CD4-positive, CD25-positive, alpha-beta regulatory T cell (primary cell): ENCODE data around the gene SOD2. TPM values are rescaled to one million over a fixed set of nuclear protein-coding genes. Genes with fewer than 3 reads are reported as not detected.
A peak's percentile ranks its signal among the peaks of the same experiment; 100 is the strongest.
"Not testable (repeated sequence)": the region's sequence is repeated elsewhere in the genome, so short reads cannot be mapped to it uniquely, and the experiment has no call there.

Experiments used
- ATAC-seq, 2 donors: fragments of 150-1000 bp; cut with Tn5 transposase; one replicate each; pipeline ENCODE4 v1.10.0; 2021; ENCODE audit warnings: low read depth in 2 of 2, moderate number of reproducible peaks in 2 of 2, moderate library complexity in 1 of 2
- DNase-seq, 3 donors: peaks; one replicate each; pipeline versions ENCODE4 v3.0.0 to v3.0.0-alpha.2; 2012 to 2022; ENCODE audit warnings: mixed read lengths in 1 of 3
- H3K27ac ChIP-seq: one replicate; pipeline ENCODE4 v1.7.0; 2013; ENCODE audit warnings: mild to moderate bottlenecking, low read length; ENCODE audit not compliant: insufficient read depth, poor library complexity, severe bottlenecking
- H3K27me3 ChIP-seq: one replicate; pipeline ENCODE4 v1.7.0; 2013; ENCODE audit warnings: low read length; ENCODE audit not compliant: control insufficient read depth, insufficient read depth
- H3K36me3 ChIP-seq: one replicate; pipeline ENCODE4 v1.7.0; 2013; ENCODE audit warnings: mild to moderate bottlenecking, low read length, moderate library complexity; ENCODE audit not compliant: control insufficient read depth, insufficient read depth
- H3K4me1 ChIP-seq: 2 replicates; pipeline ENCODE4 v1.7.0; 2013; ENCODE audit warnings: mild to moderate bottlenecking, low read length; ENCODE audit not compliant: insufficient read depth, control insufficient read depth, poor library complexity, severe bottlenecking
- H3K4me3 ChIP-seq: one replicate; pipeline ENCODE4 v1.7.0; 2013; ENCODE audit warnings: low read depth, mild to moderate bottlenecking, low read length, moderate library complexity
- H3K9me3 ChIP-seq, 2 experiments: 1 replicate in 1 of 2; 2 replicates in 1 of 2; pipeline ENCODE4 v1.7.0; 2013; ENCODE audit warnings: low read length in 2 of 2, mild to moderate bottlenecking in 1 of 2, moderate library complexity in 1 of 2; ENCODE audit not compliant: control insufficient read depth in 2 of 2
- H3K27ac Mint-ChIP-seq, 3 donors: one replicate each; pipeline ENCODE4 v1.8.0; 2020 to 2022; ENCODE audit warnings: mild to moderate bottlenecking in 3 of 3, mixed read lengths in 3 of 3, moderate library complexity in 2 of 3
- H3K27me3 Mint-ChIP-seq: one replicate; pipeline ENCODE4 v1.8.0; 2022; ENCODE audit warnings: mild to moderate bottlenecking, mixed read lengths
- H3K36me3 Mint-ChIP-seq: one replicate; pipeline ENCODE4 v1.8.0; 2020; ENCODE audit warnings: mixed read lengths
- H3K4me1 Mint-ChIP-seq, 4 donors: one replicate each; pipeline ENCODE4 v1.8.0; 2020 to 2022; ENCODE audit warnings: mixed read lengths in 4 of 4, mild to moderate bottlenecking in 1 of 4
- H3K4me3 Mint-ChIP-seq, 4 donors: one replicate each; pipeline ENCODE4 v1.8.0; 2020 to 2022; ENCODE audit warnings: mild to moderate bottlenecking in 4 of 4, mixed read lengths in 4 of 4, moderate library complexity in 3 of 4
- H3K9me3 Mint-ChIP-seq, 7 donors: one replicate each; pipeline ENCODE4 v1.8.0; 2020 to 2022; ENCODE audit warnings: mixed read lengths in 7 of 7, mild to moderate bottlenecking in 3 of 7, moderate library complexity in 2 of 7
- polyA plus RNA-seq, 4 donors: library from polyadenylated mRNA; unstranded; fragments of 300-500 nt; fragmentation: Illumina TruSeq; gene quantifications; one replicate each; pipeline ENCODE4 v1.2.3, GENCODE V29; 2021
- total RNA-seq: library from RNA; stranded (reverse); gene quantifications from one replicate; pipeline ENCODE4 v1.2.3, GENCODE V29; 2022

The SOD2 gene
- total and polyA plus RNA-seq, 5 donors from 2014 or later: 112 to 187 (median 136) TPM

DNA sequence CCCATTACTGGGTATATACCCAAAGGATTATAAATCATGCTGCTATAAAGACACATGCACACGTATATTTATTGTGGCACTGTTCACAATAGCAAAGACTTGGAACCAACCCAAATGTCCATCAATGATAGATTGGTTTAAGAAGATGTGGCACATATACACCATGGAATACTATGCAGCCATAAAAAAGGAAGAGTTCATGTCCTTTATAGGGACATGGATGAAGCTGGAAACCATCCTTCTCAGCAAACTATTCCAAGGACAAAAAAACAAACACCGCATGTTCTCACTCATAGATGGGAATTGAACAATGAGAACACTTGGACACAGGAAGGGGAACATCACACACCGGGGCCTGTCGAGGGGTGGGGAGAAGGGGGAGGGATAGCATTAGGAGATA, 16.8 kb downstream of the SOD2 start:
- H3K27ac Mint-ChIP-seq, DNase-seq, H3K27ac ChIP-seq, H3K9me3 Mint-ChIP-seq, H3K4me1 ChIP-seq, H3K4me3 ChIP-seq, H3K9me3 ChIP-seq, H3K4me3 Mint-ChIP-seq, ATAC-seq, H3K27me3 ChIP-seq, H3K27me3 Mint-ChIP-seq: not testable (repeated sequence)
- peaks cover 39% of the 10 kb centered on the region for H3K36me3 Mint-ChIP-seq
- peaks cover 3 to 17% (median 16%) of the 10 kb centered on the region in 4 donors for H3K4me1 Mint-ChIP-seq
- H3K36me3 ChIP-seq: peaks cover 23% of the 10 kb centered on the region

DNA sequence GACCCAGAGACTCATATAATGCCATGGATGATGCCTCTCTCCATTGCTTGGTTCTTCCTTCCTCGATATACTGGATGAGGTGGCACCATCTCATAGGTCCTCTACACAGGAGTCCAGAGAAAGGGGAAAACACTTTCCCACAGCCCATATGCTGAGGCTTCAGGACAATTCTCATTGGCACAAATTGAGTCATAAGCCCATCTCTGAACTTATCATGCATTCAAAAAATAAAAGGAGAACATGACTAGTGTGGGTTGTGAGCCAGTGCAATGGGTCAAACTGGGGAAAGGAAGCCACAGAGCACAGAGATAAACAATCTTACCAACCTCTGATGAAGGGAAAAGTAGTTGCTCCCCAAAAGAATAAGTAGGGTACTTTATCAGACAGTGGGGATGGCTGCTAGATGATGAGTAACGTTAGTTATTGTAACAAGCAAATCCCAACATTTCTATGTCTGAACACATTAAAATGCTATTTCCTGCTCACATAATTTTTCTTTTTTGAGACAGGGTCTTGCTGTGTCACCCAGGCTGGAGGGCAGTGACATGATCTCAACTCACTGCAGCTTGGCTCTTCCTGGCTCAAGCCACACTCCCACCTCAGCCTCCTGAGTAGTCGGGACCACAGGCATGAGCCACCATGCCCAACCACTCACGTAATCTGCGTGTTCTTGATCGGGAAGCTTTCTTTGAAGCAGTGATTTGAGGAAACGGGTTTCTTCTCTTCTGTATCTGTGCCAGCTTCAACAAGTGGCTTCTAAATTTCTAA, 27.0 kb downstream of the SOD2 start:
- H3K27me3 ChIP-seq: no peaks in the 10 kb centered on the region
- Mint-ChIP-seq H3K36me3 (peaks cover 23% of the 10 kb centered on the region), H3K4me1 (peaks cover 0 to 4% (median 1%) of the 10 kb centered on the region in 4 donors), H3K27me3 (no peaks in the 10 kb centered on the region), H3K27ac (no peak overlapping the region), H3K4me3 (no peak overlapping the region), H3K9me3 (peaks cover 0 to 4% (median 2%) of the 10 kb centered on the region in 7 donors)
- H3K4me3 ChIP-seq: no peak overlapping the region
- H3K4me1 ChIP-seq: no peaks in the 10 kb centered on the region
- no peak for ATAC-seq
- no peaks in the 10 kb centered on the region for H3K9me3 ChIP-seq
- no peak for DNase-seq
- H3K27ac ChIP-seq: no peak overlapping the region
- H3K36me3 ChIP-seq: peaks cover 8% of the 10 kb centered on the region

DNA sequence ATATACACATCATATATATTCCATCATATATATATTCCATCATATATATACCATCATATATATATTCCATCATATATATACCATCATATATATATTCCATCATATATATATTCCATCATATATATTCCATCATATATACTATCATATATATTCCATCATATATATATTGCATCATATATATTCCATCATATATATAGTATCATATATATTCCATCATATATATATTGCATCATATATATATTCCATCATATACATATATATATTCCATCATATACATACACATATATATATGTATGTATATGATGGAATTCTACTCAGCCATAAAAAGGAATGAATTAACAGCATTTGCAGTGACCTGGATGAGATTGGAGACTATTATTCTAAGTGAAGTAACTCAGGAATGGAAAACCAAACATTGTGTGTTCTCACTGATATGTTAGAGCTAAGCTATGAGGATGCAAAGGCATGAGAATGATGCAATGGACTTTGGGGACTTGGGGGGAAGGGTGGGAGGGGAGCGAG, 29.6 kb downstream of the SOD2 start:
- H3K27me3 ChIP-seq, H3K9me3 ChIP-seq, H3K27ac ChIP-seq, H3K4me1 ChIP-seq, H3K9me3 Mint-ChIP-seq, DNase-seq, ATAC-seq, H3K4me1 Mint-ChIP-seq, H3K4me3 ChIP-seq, H3K27ac Mint-ChIP-seq, H3K36me3 ChIP-seq, H3K4me3 Mint-ChIP-seq, H3K27me3 Mint-ChIP-seq: not testable (repeated sequence)
- peaks cover 19% of the 10 kb centered on the region for H3K36me3 Mint-ChIP-seq

- DNase-seq, H3K4me3 Mint-ChIP-seq, H3K36me3 ChIP-seq, H3K9me3 Mint-ChIP-seq, H3K27ac Mint-ChIP-seq, H3K4me1 ChIP-seq, H3K27me3 Mint-ChIP-seq, H3K4me1 Mint-ChIP-seq, H3K27ac ChIP-seq, H3K27me3 ChIP-seq, H3K4me3 ChIP-seq, ATAC-seq, H3K9me3 ChIP-seq: not testable (repeated sequence)
- peaks cover 19% of the 10 kb centered on the region for H3K36me3 Mint-ChIP-seq
These were observed 31.1 kb downstream of the SOD2 start for GRCh38 chr6:159661977-159662376.

GRCh38 chr6:159655409-159655988, 37.5 kb downstream of the SOD2 start:
- no peak overlapping the region for H3K4me3 Mint-ChIP-seq
- Histone ChIP-seq H3K4me3 (no peak overlapping the region), H3K27ac (no peak overlapping the region), H3K9me3 (no peaks in the 10 kb centered on the region), H3K36me3 (no peaks in the 10 kb centered on the region), H3K4me1 (no peaks in the 10 kb centered on the region), H3K27me3 (no peaks in the 10 kb centered on the region)
- H3K36me3 Mint-ChIP-seq: peaks cover 5% of the 10 kb centered on the region
- peaks cover 0 to 4% (median 0%) of the 10 kb centered on the region in 4 donors for H3K4me1 Mint-ChIP-seq
- DNase-seq (no peak), ATAC-seq (no peak)
- H3K9me3 Mint-ChIP-seq: peaks cover 0 to 5% (median 0%) of the 10 kb centered on the region in 7 donors
- H3K27me3 Mint-ChIP-seq: peaks cover 16% of the 10 kb centered on the region
- H3K27ac Mint-ChIP-seq: peak overlapping the region in 1 of 3 donors; percentile 18

DNA sequence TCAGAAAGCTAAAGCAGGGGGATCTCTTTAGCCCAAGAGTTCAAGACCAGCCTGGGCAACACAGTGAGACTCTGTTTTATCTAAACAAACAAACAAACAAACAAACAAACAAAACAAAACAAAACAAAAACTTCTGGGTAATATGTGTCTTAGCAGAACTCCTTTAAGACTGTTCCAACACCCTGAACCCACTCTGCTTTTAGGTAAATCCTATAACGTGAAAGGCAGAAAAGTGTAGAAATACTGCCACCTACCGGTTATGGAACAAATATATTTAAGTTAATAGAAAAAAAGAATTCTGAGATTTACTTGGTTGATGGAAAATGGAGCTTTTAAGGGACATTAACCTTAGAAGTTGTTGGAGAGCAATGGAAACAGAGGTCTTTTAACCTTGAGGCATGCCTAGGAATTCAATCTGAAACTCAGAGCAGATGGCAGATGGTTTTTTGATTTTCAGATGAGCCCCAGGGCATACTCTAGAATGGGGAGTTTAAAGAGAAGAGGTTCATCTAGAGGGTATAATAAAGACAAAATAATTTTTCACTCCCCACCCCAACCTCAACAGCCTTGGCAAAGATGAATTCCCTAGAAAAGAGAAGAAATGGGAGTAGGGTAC, 38.5 kb downstream of the SOD2 start:
- Mint-ChIP-seq H3K4me3 (no peak overlapping the region), H3K27me3 (peaks cover 16% of the 10 kb centered on the region), H3K4me1 (peaks cover 0 to 4% (median 0%) of the 10 kb centered on the region in 4 donors), H3K36me3 (peaks cover 2% of the 10 kb centered on the region), H3K9me3 (peaks cover 0 to 5% (median 0%) of the 10 kb centered on the region in 7 donors), H3K27ac (no peak overlapping the region)
- H3K27ac ChIP-seq: no peak overlapping the region
- ATAC-seq: peak in 1 of 2 donors; percentile 34
- H3K9me3 ChIP-seq: no peaks in the 10 kb centered on the region
- H3K4me1 ChIP-seq: no peaks in the 10 kb centered on the region
- H3K36me3 ChIP-seq: no peaks in the 10 kb centered on the region
- DNase-seq: peak in 2 of 3 donors; percentile 40 to 69
- H3K27me3 ChIP-seq: no peaks in the 10 kb centered on the region
- H3K4me3 ChIP-seq: no peak overlapping the region

DNA sequence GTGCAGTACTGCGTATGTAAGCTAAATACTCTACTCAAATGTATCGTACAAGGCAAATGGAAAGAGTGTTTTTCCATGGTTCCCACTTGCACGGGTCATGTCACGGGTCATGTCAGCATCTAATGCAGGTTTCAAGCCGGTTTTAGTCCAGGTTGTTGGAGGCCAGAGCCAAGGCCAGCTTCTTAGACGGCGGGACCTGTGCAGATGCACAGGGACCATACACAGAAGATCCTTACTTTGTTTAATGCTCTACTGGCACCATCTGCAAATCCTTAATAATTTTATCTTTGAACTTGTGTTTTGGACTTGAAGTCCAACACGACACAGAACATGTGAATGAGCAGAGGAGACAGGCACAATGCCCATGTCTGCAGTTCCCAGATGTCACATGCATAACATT, 42.7 kb downstream of the SOD2 start:
- Histone ChIP-seq H3K27ac (no peak overlapping the region), H3K4me1 (no peaks in the 10 kb centered on the region), H3K9me3 (no peaks in the 10 kb centered on the region), H3K4me3 (no peak overlapping the region), H3K27me3 (no peaks in the 10 kb centered on the region), H3K36me3 (no peaks in the 10 kb centered on the region)
- H3K27me3 Mint-ChIP-seq: peaks cover 5% of the 10 kb centered on the region
- no peak overlapping the region for H3K4me3 Mint-ChIP-seq
- peaks cover 12% of the 10 kb centered on the region for H3K36me3 Mint-ChIP-seq
- peaks cover 0 to 2% (median 0%) of the 10 kb centered on the region in 7 donors for H3K9me3 Mint-ChIP-seq
- peaks cover 0 to 11% (median 1%) of the 10 kb centered on the region in 4 donors for H3K4me1 Mint-ChIP-seq
- ATAC-seq: no peak
- DNase-seq: no peak
- H3K27ac Mint-ChIP-seq: peak overlapping the region in 1 of 3 donors; percentile 48
